ENCODE measurements around the gene AHNAK2. TPM values are rescaled to one million over a fixed set of nuclear protein-coding genes. Genes with fewer than 3 reads are reported as not detected.
"Not testable (repeated sequence)": the region's sequence is repeated elsewhere in the genome, so short reads cannot be mapped to it uniquely, and the experiment has no call there.

Gene AHNAK2
- total RNA-seq, 1 experiment from 2014 or later = 12.3 TPM

- in situ Hi-C loops (cut with HindIII; ENCODE audit: low pct_unique_long_range_greater_than_20kb, low sequenced_read_pairs); DNase-seq (ENCODE audit: low read depth, low spot score): not testable (repeated sequence)
Measured at GRCh38 chr14:104949406-104949955, 28.7 kb downstream of the AHNAK2 start.

- in situ Hi-C loops (cut with HindIII; ENCODE audit: low pct_unique_long_range_greater_than_20kb, low sequenced_read_pairs) = no loop called here
- DNase-seq (ENCODE audit: low read depth, low spot score) = no peak
Measured at GRCh38 chr14:104948736-104949031, 29.5 kb downstream of the AHNAK2 start.

- in situ Hi-C loops (cut with HindIII; ENCODE audit: low pct_unique_long_range_greater_than_20kb, low sequenced_read_pairs); DNase-seq (ENCODE audit: low read depth, low spot score): not testable (repeated sequence)
Measured at GRCh38 chr14:104947881-104948735, 30.1 kb downstream of the AHNAK2 start.

GRCh38 chr14:104947201-104947600 is 31.0 kb downstream of the AHNAK2 start:
- DNase-seq (ENCODE audit: low read depth, low spot score); in situ Hi-C loops (cut with HindIII; ENCODE audit: low pct_unique_long_range_greater_than_20kb, low sequenced_read_pairs): not testable (repeated sequence)

GRCh38 chr14:104945986-104946965 is 31.9 kb downstream of the AHNAK2 start:
- DNase-seq (ENCODE audit: low read depth, low spot score); in situ Hi-C loops (cut with HindIII; ENCODE audit: low pct_unique_long_range_greater_than_20kb, low sequenced_read_pairs): not testable (repeated sequence)

- DNase-seq (ENCODE audit: low read depth, low spot score); in situ Hi-C loops (cut with HindIII; ENCODE audit: low pct_unique_long_range_greater_than_20kb, low sequenced_read_pairs): not testable (repeated sequence)
Measured at GRCh38 chr14:104945266-104945665, 32.9 kb downstream of the AHNAK2 start.

GRCh38 chr14:104944436-104945205 is 33.6 kb downstream of the AHNAK2 start:
- DNase-seq (ENCODE audit: low read depth, low spot score); in situ Hi-C loops (cut with HindIII; ENCODE audit: low pct_unique_long_range_greater_than_20kb, low sequenced_read_pairs): not testable (repeated sequence)

- in situ Hi-C loops (cut with HindIII; ENCODE audit: low pct_unique_long_range_greater_than_20kb, low sequenced_read_pairs) = not testable (repeated sequence)
Measured at GRCh38 chr14:104944016-104944308, 34.2 kb downstream of the AHNAK2 start.

GRCh38 chr14:104943216-104944015 is 34.8 kb downstream of the AHNAK2 start:
- DNase-seq (ENCODE audit: low read depth, low spot score); in situ Hi-C loops (cut with HindIII; ENCODE audit: low pct_unique_long_range_greater_than_20kb, low sequenced_read_pairs): not testable (repeated sequence)

More at GRCh38 chr14:104944016-104944308, 34.2 kb downstream of the AHNAK2 start:
- not testable (repeated sequence) for DNase-seq (ENCODE audit: low read depth, low spot score)

- in situ Hi-C loops (cut with HindIII; ENCODE audit: low pct_unique_long_range_greater_than_20kb, low sequenced_read_pairs) = no loop called here
- no peak for DNase-seq (ENCODE audit: low read depth, low spot score)
Measured at GRCh38 chr14:104942586-104942985, 35.6 kb downstream of the AHNAK2 start.

GRCh38 chr14:104941508-104942365 is 36.4 kb downstream of the AHNAK2 start:
- DNase-seq (ENCODE audit: low read depth, low spot score) = no peak
- in situ Hi-C loops (cut with HindIII; ENCODE audit: low pct_unique_long_range_greater_than_20kb, low sequenced_read_pairs) = no loop called here

GRCh38 chr14:104940526-104941150 is 37.5 kb downstream of the AHNAK2 start:
- in situ Hi-C loops (cut with HindIII; ENCODE audit: low pct_unique_long_range_greater_than_20kb, low sequenced_read_pairs) = no loop called here
- DNase-seq (ENCODE audit: low read depth, low spot score) = peak; percentile 52

- DNase-seq (ENCODE audit: low read depth, low spot score) = no peak
- in situ Hi-C loops (cut with HindIII; ENCODE audit: low pct_unique_long_range_greater_than_20kb, low sequenced_read_pairs) = no loop called here
Measured at GRCh38 chr14:104939666-104940410, 38.3 kb downstream of the AHNAK2 start.

GRCh38 chr14:104938960-104939359 is 39.2 kb downstream of the AHNAK2 start:
- DNase-seq (ENCODE audit: low read depth, low spot score) = no peak
- in situ Hi-C loops (cut with HindIII; ENCODE audit: low pct_unique_long_range_greater_than_20kb, low sequenced_read_pairs) = no loop called here

- no peak for DNase-seq (ENCODE audit: low read depth, low spot score)
- in situ Hi-C loops (cut with HindIII; ENCODE audit: low pct_unique_long_range_greater_than_20kb, low sequenced_read_pairs) = no loop called here
Measured at GRCh38 chr14:104938436-104938835, 39.7 kb downstream of the AHNAK2 start.
